HUES6 (cell line): ENCODE results near the gene TBCK.

ENCODE experiments used
- H3K27ac ChIP-seq: 2 replicates; pipeline ENCODE4 v1.7.0; 2013; ENCODE audit warnings: low read depth, mild to moderate bottlenecking, low read length, inconsistent platforms
- H3K27me3 ChIP-seq: 2 replicates; pipeline ENCODE4 v1.6.1; 2013; ENCODE audit warnings: low read length; ENCODE audit not compliant: control insufficient read depth, insufficient read depth
- H3K36me3 ChIP-seq: 2 replicates; pipeline ENCODE4 v1.6.1; 2013; ENCODE audit warnings: low read length; ENCODE audit not compliant: control insufficient read depth, insufficient read depth
- H3K4me1 ChIP-seq: 2 replicates; pipeline ENCODE4 v1.6.1; 2013; ENCODE audit warnings: low read length; ENCODE audit not compliant: control insufficient read depth, insufficient read depth
- H3K4me3 ChIP-seq: 2 replicates; pipeline ENCODE4 v1.5.1; 2013; ENCODE audit warnings: low read depth, low read length
- H3K9ac ChIP-seq: one replicate; pipeline ENCODE4 v1.6.1; 2013; ENCODE audit warnings: mild to moderate bottlenecking, low read length
- H3K9me3 ChIP-seq: 2 replicates; pipeline ENCODE4 v1.6.1; 2013; ENCODE audit warnings: low read depth, low read length; ENCODE audit not compliant: control insufficient read depth, insufficient read depth

Gene TBCK

GRCh38 chr4:106305435-106306055 is 10.5 kb downstream of the TBCK start:
- Histone ChIP-seq H3K36me3 (peaks cover 8% of the 10 kb centered on the region), H3K27me3 (no peaks in the 10 kb centered on the region), H3K9ac (no peak overlapping the region), H3K4me3 (no peak overlapping the region), H3K9me3 (no peaks in the 10 kb centered on the region), H3K4me1 (peaks cover 34% of the 10 kb centered on the region), H3K27ac (0 out of 2 replicates have a peak overlapping the region, but pooled peaks have one; percentile 46)

- Histone ChIP-seq H3K36me3 (peaks cover 15% of the 10 kb centered on the region), H3K4me3 (no peak overlapping the region), H3K9me3 (no peaks in the 10 kb centered on the region), H3K9ac (no peak overlapping the region), H3K27ac (peak overlapping the region; percentile 51; the same call in 1 of the 2 replicates), H3K4me1 (peaks cover 34% of the 10 kb centered on the region), H3K27me3 (no peaks in the 10 kb centered on the region)
Observed at GRCh38 chr4:106304632-106305031, 11.4 kb downstream of the TBCK start.

GRCh38 chr4:106303548-106304281 is 12.3 kb downstream of the TBCK start:
- Histone ChIP-seq H3K36me3 (peaks cover 15% of the 10 kb centered on the region), H3K9ac (no peak overlapping the region), H3K4me3 (no peak overlapping the region), H3K27ac (peak overlapping the region; percentile 49; the same call in 1 of the 2 replicates), H3K27me3 (no peaks in the 10 kb centered on the region), H3K9me3 (no peaks in the 10 kb centered on the region), H3K4me1 (peaks cover 34% of the 10 kb centered on the region)

- H3K36me3 ChIP-seq, result peaks cover 11% of the 10 kb centered on the region
- H3K27ac ChIP-seq, result no peak overlapping the region; the same call in 1 of the 2 replicates
Observed at GRCh38 chr4:106302062-106302438, 14.0 kb downstream of the TBCK start.

GRCh38 chr4:106301393-106302061 is 14.5 kb downstream of the TBCK start:
- H3K9ac ChIP-seq, result no peak overlapping the region
- H3K27ac ChIP-seq, result no peak overlapping the region
- H3K4me1 ChIP-seq, result peaks cover 44% of the 10 kb centered on the region
- no peaks in the 10 kb centered on the region for H3K9me3 ChIP-seq
- H3K4me3 ChIP-seq, result no peak overlapping the region
- H3K36me3 ChIP-seq, result peaks cover 10% of the 10 kb centered on the region
- H3K27me3 ChIP-seq, result no peaks in the 10 kb centered on the region

More at GRCh38 chr4:106302062-106302438, 14.0 kb downstream of the TBCK start:
- no peak overlapping the region for H3K9ac ChIP-seq
- peaks cover 39% of the 10 kb centered on the region for H3K4me1 ChIP-seq
- no peak overlapping the region for H3K4me3 ChIP-seq
- no peaks in the 10 kb centered on the region for H3K27me3 ChIP-seq
- H3K9me3 ChIP-seq, result no peaks in the 10 kb centered on the region

GRCh38 chr4:106299977-106300376 is 16.0 kb downstream of the TBCK start:
- Histone ChIP-seq H3K27ac (no peak overlapping the region), H3K9me3 (no peaks in the 10 kb centered on the region), H3K36me3 (peaks cover 10% of the 10 kb centered on the region), H3K4me3 (no peak overlapping the region), H3K4me1 (peaks cover 41% of the 10 kb centered on the region), H3K27me3 (no peaks in the 10 kb centered on the region), H3K9ac (no peak overlapping the region)

GRCh38 chr4:106297245-106298035 is 18.6 kb downstream of the TBCK start:
- H3K36me3 ChIP-seq, result peaks cover 19% of the 10 kb centered on the region
- H3K9me3 ChIP-seq, result no peaks in the 10 kb centered on the region
- no peak overlapping the region for H3K4me3 ChIP-seq

GRCh38 chr4:106294062-106294461 is 21.9 kb downstream of the TBCK start:
- no peaks in the 10 kb centered on the region for H3K27me3 ChIP-seq
- H3K36me3 ChIP-seq, result peaks cover 10% of the 10 kb centered on the region
- H3K9ac ChIP-seq, result no peak overlapping the region
- no peak overlapping the region for H3K27ac ChIP-seq
- no peak overlapping the region for H3K4me3 ChIP-seq
- peaks cover 12% of the 10 kb centered on the region for H3K4me1 ChIP-seq
- H3K9me3 ChIP-seq, result no peaks in the 10 kb centered on the region

More at GRCh38 chr4:106297245-106298035, 18.6 kb downstream of the TBCK start:
- no peak overlapping the region for H3K9ac ChIP-seq
- H3K27me3 ChIP-seq, result no peaks in the 10 kb centered on the region
- H3K4me1 ChIP-seq, result peaks cover 25% of the 10 kb centered on the region
- H3K27ac ChIP-seq, result peak overlapping the region; percentile 88

- H3K36me3 ChIP-seq, result peaks cover 10% of the 10 kb centered on the region
- H3K9ac ChIP-seq, result no peak overlapping the region
- H3K27me3 ChIP-seq, result no peaks in the 10 kb centered on the region
- no peaks in the 10 kb centered on the region for H3K9me3 ChIP-seq
- H3K4me3 ChIP-seq, result no peak overlapping the region
- no peak overlapping the region for H3K27ac ChIP-seq
- H3K4me1 ChIP-seq, result peaks cover 12% of the 10 kb centered on the region
Observed at GRCh38 chr4:106291678-106292077, 24.3 kb downstream of the TBCK start.

- H3K27ac ChIP-seq, result no peak overlapping the region
- no peak overlapping the region for H3K4me3 ChIP-seq
- H3K27me3 ChIP-seq, result no peaks in the 10 kb centered on the region
- peaks cover 13% of the 10 kb centered on the region for H3K4me1 ChIP-seq
- peaks cover 6% of the 10 kb centered on the region for H3K36me3 ChIP-seq
- H3K9me3 ChIP-seq, result no peaks in the 10 kb centered on the region
- H3K9ac ChIP-seq, result no peak overlapping the region
Observed at GRCh38 chr4:106289737-106290136, 26.3 kb downstream of the TBCK start.
